Neural cell (in vitro differentiated cells): ENCODE measurements around the gene FEM1B. TPM values are rescaled to one million over a fixed set of nuclear protein-coding genes. Genes with fewer than 3 reads are reported as not detected.

Experiments used
- H2AFZ ChIP-seq: fragments of 200-600, 300-800 bp; sonication (generic), shearing (Covaris generic); 2 replicates; pipeline ENCODE4 v1.6.0; 2014; ENCODE audit warnings: low read depth, mild to moderate bottlenecking, antibody characterized with exemption, low read length, moderate library complexity
- H3F3A ChIP-seq: fragments of 200-600 bp; shearing (Covaris generic); 2 replicates; pipeline ENCODE4 v1.6.1; 2016; ENCODE audit warnings: mild to moderate bottlenecking, moderate library complexity, mixed read lengths, antibody characterized with exemption, low read length; ENCODE audit not compliant: insufficient read depth, poor library complexity, severe bottlenecking
- H3K27ac ChIP-seq: fragments of 200-600, 300-800 bp; sonication (generic), shearing (Covaris generic); 2 replicates; pipeline ENCODE4 v1.5.1; 2014; ENCODE audit warnings: mild to moderate bottlenecking, low read length, moderate library complexity
- H3K27me3 ChIP-seq: fragments of 300-800, 200-600 bp; sonication (generic), shearing (Covaris generic); 2 replicates; pipeline ENCODE4 v1.6.0; 2014; ENCODE audit warnings: mild to moderate bottlenecking, low read depth, low read length, moderate library complexity; ENCODE audit not compliant: insufficient read depth
- H3K36me3 ChIP-seq: fragments of 300-800, 200-600 bp; sonication (generic), shearing (Covaris generic); 2 replicates; pipeline ENCODE4 v1.5.1; 2014; ENCODE audit warnings: mild to moderate bottlenecking, antibody characterized with exemption, low read length, moderate library complexity; ENCODE audit not compliant: insufficient read depth
- H3K4me2 ChIP-seq: fragments of 300-800, 200-600 bp; sonication (generic), shearing (Covaris generic); 2 replicates; pipeline ENCODE4 v1.6.0; 2014; ENCODE audit warnings: mild to moderate bottlenecking, low read length
- H3K4me3 ChIP-seq: fragments of 300-800, 200-600 bp; sonication (generic), shearing (Covaris generic); 2 replicates; pipeline ENCODE4 v1.5.1; 2014; ENCODE audit warnings: mild to moderate bottlenecking, low read length, moderate library complexity
- H3K79me2 ChIP-seq: fragments of 200-600 bp; shearing (Covaris generic); replicated peaks from 2 replicates; pipeline ENCODE4 v1.6.0; 2014; ENCODE audit warnings: mild to moderate bottlenecking, low read length, moderate library complexity; ENCODE audit not compliant: insufficient read depth
- H3K9ac ChIP-seq: fragments of 300-800, 200-600 bp; sonication (generic), shearing (Covaris generic); 2 replicates; pipeline ENCODE4 v1.6.1; 2016; ENCODE audit warnings: mild to moderate bottlenecking, low read length, mixed read lengths
- H3K9me2 ChIP-seq: fragments of 200-600 bp; shearing (Covaris generic); 2 replicates; pipeline ENCODE4 v1.6.1; 2016; ENCODE audit warnings: mild to moderate bottlenecking, low read length, mixed read lengths; ENCODE audit not compliant: insufficient read depth
- H3K9me3 ChIP-seq: fragments of 200-600, 300-800 bp; sonication (generic), shearing (Covaris generic); 2 replicates; pipeline ENCODE4 v1.6.1; 2016; ENCODE audit warnings: mild to moderate bottlenecking, mixed run types, low read length, moderate library complexity, mixed read lengths
- H4K20me1 ChIP-seq: fragments of 200-600 bp; shearing (Covaris generic); 2 replicates; pipeline ENCODE4 v1.6.1; 2016; ENCODE audit warnings: mild to moderate bottlenecking, mixed run types; ENCODE audit not compliant: insufficient read depth
- EP300 ChIP-seq: fragments of 450-650 bp; conservative IDR thresholded peaks from 2 replicates; pipeline ENCODE4 v1.6.1; 2014; ENCODE audit warnings: antibody characterized with exemption, mild to moderate bottlenecking, moderate library complexity; ENCODE audit not compliant: poor library complexity, severe bottlenecking
- EZH2 ChIP-seq: fragments of 200-600, 300-800 bp; shearing (Covaris generic), sonication (generic); IDR thresholded peaks from 2 replicates; pipeline ENCODE4 v1.6.1; 2014; ENCODE audit warnings: antibody characterized with exemption, low read length, borderline replicate concordance, mild to moderate bottlenecking; ENCODE audit not compliant: insufficient read depth, poor library complexity, severe bottlenecking
- MXI1 ChIP-seq: fragments of 450-650 bp; conservative IDR thresholded peaks from 2 replicates; pipeline ENCODE4 v1.6.1; 2014; ENCODE audit warnings: antibody characterized with exemption, mild to moderate bottlenecking; ENCODE audit not compliant: poor library complexity, severe bottlenecking
- POLR2AphosphoS5 ChIP-seq: IDR thresholded peaks from 2 replicates; pipeline ENCODE4 v1.6.1; 2012
- RAD21 ChIP-seq: fragments of 450-650 bp; conservative IDR thresholded peaks from 2 replicates; pipeline ENCODE4 v1.6.1; 2014; ENCODE audit warnings: antibody characterized with exemption, mild to moderate bottlenecking, moderate library complexity
- SMC3 ChIP-seq: fragments of 450-650 bp; conservative IDR thresholded peaks from 2 replicates; pipeline ENCODE4 v1.6.1; 2014; ENCODE audit warnings: antibody characterized with exemption, mild to moderate bottlenecking, moderate library complexity; ENCODE audit not compliant: poor library complexity
- TAF1 ChIP-seq: IDR thresholded peaks from 2 replicates; pipeline ENCODE4 v1.6.1; 2012; ENCODE audit warnings: low read depth
- polyA plus RNA-seq: library from polyadenylated mRNA; depleted of rRNA; stranded (reverse); fragments of >200 nt; gene quantifications from 2 replicates; pipeline ENCODE4 v1.2.3, GENCODE V29; 2014
- TF ChIP-seq, protein P1 (sequence below): fragments of 450-650 bp; IDR thresholded peaks from 2 replicates; pipeline ENCODE4 v1.5.1; 2014; ENCODE audit warnings: antibody characterized with exemption, mild to moderate bottlenecking, moderate library complexity; ENCODE audit not compliant: poor library complexity, severe bottlenecking
- TF ChIP-seq, protein P2 (sequence below): IDR thresholded peaks from 2 replicates; pipeline ENCODE4 v1.6.1; 2012; ENCODE audit warnings: borderline replicate concordance

Gene FEM1B
- polyA plus RNA-seq, 1 donor from 2014 or later: 58.0 TPM

GRCh38 chr15:68315035-68315434, 37.5 kb downstream of the FEM1B start:
- TF ChIP-seq RAD21: no peak
- TF ChIP-seq, protein P1, sequence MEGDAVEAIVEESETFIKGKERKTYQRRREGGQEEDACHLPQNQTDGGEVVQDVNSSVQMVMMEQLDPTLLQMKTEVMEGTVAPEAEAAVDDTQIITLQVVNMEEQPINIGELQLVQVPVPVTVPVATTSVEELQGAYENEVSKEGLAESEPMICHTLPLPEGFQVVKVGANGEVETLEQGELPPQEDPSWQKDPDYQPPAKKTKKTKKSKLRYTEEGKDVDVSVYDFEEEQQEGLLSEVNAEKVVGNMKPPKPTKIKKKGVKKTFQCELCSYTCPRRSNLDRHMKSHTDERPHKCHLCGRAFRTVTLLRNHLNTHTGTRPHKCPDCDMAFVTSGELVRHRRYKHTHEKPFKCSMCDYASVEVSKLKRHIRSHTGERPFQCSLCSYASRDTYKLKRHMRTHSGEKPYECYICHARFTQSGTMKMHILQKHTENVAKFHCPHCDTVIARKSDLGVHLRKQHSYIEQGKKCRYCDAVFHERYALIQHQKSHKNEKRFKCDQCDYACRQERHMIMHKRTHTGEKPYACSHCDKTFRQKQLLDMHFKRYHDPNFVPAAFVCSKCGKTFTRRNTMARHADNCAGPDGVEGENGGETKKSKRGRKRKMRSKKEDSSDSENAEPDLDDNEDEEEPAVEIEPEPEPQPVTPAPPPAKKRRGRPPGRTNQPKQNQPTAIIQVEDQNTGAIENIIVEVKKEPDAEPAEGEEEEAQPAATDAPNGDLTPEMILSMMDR: no peak
- TF ChIP-seq TAF1: no peak
- no peak for TF ChIP-seq POLR2AphosphoS5
- TF ChIP-seq MXI1: no peak
- no peak for TF ChIP-seq EZH2
- TF ChIP-seq EP300: no peak
- no peak for TF ChIP-seq SMC3
- TF ChIP-seq, protein P2, sequence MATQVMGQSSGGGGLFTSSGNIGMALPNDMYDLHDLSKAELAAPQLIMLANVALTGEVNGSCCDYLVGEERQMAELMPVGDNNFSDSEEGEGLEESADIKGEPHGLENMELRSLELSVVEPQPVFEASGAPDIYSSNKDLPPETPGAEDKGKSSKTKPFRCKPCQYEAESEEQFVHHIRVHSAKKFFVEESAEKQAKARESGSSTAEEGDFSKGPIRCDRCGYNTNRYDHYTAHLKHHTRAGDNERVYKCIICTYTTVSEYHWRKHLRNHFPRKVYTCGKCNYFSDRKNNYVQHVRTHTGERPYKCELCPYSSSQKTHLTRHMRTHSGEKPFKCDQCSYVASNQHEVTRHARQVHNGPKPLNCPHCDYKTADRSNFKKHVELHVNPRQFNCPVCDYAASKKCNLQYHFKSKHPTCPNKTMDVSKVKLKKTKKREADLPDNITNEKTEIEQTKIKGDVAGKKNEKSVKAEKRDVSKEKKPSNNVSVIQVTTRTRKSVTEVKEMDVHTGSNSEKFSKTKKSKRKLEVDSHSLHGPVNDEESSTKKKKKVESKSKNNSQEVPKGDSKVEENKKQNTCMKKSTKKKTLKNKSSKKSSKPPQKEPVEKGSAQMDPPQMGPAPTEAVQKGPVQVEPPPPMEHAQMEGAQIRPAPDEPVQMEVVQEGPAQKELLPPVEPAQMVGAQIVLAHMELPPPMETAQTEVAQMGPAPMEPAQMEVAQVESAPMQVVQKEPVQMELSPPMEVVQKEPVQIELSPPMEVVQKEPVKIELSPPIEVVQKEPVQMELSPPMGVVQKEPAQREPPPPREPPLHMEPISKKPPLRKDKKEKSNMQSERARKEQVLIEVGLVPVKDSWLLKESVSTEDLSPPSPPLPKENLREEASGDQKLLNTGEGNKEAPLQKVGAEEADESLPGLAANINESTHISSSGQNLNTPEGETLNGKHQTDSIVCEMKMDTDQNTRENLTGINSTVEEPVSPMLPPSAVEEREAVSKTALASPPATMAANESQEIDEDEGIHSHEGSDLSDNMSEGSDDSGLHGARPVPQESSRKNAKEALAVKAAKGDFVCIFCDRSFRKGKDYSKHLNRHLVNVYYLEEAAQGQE: no peak
- no peaks in the 10 kb centered on the region for H3K27me3 ChIP-seq
- no peaks in the 10 kb centered on the region for H3K79me2 ChIP-seq
- H3K27ac ChIP-seq: no peak overlapping the region
- H3K9ac ChIP-seq: no peak overlapping the region
- H3F3A ChIP-seq: no peaks in the 10 kb centered on the region
- no peaks in the 10 kb centered on the region for H3K9me3 ChIP-seq
- H3K4me3 ChIP-seq: no peak overlapping the region
- H3K36me3 ChIP-seq: no peaks in the 10 kb centered on the region
- no peak overlapping the region for H2AFZ ChIP-seq
- H3K4me2 ChIP-seq: no peak overlapping the region
- no peaks in the 10 kb centered on the region for H4K20me1 ChIP-seq
- no peaks in the 10 kb centered on the region for H3K9me2 ChIP-seq

- Histone ChIP-seq H3K9ac (no peak overlapping the region), H3K79me2 (no peaks in the 10 kb centered on the region), H3K36me3 (no peaks in the 10 kb centered on the region), H3K27me3 (no peaks in the 10 kb centered on the region), H3K9me3 (no peaks in the 10 kb centered on the region), H3K4me2 (no peak overlapping the region), H3F3A (no peaks in the 10 kb centered on the region), H4K20me1 (no peaks in the 10 kb centered on the region), H2AFZ (no peak overlapping the region), H3K9me2 (no peaks in the 10 kb centered on the region), H3K27ac (no peak overlapping the region), H3K4me3 (no peak overlapping the region)
- no peak for TF ChIP-seq EP300
- no peak for TF ChIP-seq POLR2AphosphoS5
- TF ChIP-seq TAF1: no peak
- TF ChIP-seq, protein P2: no peak
- TF ChIP-seq EZH2: no peak
- no peak for TF ChIP-seq SMC3
- TF ChIP-seq, protein P1: no peak
- no peak for TF ChIP-seq RAD21
- no peak for TF ChIP-seq MXI1
Measured at GRCh38 chr15:68315495-68316031, 38.0 kb downstream of the FEM1B start.
